WERI-Rb-1 (cell line): ENCODE measurements around the gene FGF12.

ENCODE experiments used
- DNase-seq: peaks from one replicate; pipeline ENCODE4 v3.0.0-alpha.2; 2020
- H3K27ac ChIP-seq: fragments of 250-450 bp; sonication (Bioruptor Pico); 2 replicates; pipeline ENCODE4 v1.5.1; 2020; ENCODE audit warnings: mild to moderate bottlenecking, moderate library complexity
- H3K27me3 ChIP-seq: fragments of 250-450 bp; sonication (Bioruptor Pico); 2 replicates; pipeline ENCODE4 v1.5.1; 2021; ENCODE audit warnings: mild to moderate bottlenecking, low read depth, moderate library complexity; ENCODE audit not compliant: insufficient read depth, severe bottlenecking
- H3K36me3 ChIP-seq: fragments of 250-450 bp; sonication (Bioruptor Pico); 2 replicates; pipeline ENCODE4 v1.5.1; 2020; ENCODE audit warnings: mild to moderate bottlenecking, moderate library complexity
- H3K4me3 ChIP-seq: 2 replicates; pipeline ENCODE4 v1.5.1; 2011; ENCODE audit warnings: low read depth, mild to moderate bottlenecking, control low read depth, low read length
- H3K9me3 ChIP-seq: fragments of 250-450 bp; sonication (Bioruptor Pico); 2 replicates; pipeline ENCODE4 v1.5.1; 2021; ENCODE audit warnings: mild to moderate bottlenecking, moderate library complexity; ENCODE audit not compliant: severe bottlenecking
- TF ChIP-seq, protein P1 (sequence below): IDR thresholded peaks from 2 replicates; pipeline ENCODE4 v1.5.1; 2011; ENCODE audit warnings: low read depth, mild to moderate bottlenecking, control low read depth, inconsistent platforms, low read length

Gene FGF12

DNA sequence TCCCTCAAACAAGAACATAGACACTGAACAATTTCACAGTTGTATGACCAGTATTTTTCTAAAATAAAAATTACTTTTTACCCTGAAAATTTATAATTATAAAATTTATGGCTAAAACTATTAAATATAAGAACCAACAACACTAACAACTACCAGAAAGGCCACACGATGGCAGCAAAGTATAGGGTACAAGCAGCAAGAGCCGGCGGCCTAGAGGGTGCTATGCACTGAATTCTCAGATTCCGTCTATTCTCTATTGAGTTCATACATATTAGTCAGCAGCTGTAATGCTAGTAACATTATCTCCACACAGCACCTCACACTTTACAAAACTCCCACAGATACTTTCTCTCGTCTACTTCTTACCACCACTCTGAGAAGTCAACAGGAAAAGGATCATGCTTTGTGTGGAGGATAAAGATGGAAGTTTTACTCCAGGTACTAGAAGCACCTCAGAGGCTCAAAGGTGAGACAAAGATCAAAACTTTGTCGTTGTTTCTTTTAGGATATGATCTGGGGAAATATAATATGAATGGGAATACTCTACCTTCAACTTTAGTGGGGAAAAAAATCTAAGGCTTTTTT, 160.5 kb downstream of the FGF12 start:
- H3K9me3 ChIP-seq = no peaks in the 10 kb centered on the region
- TF ChIP-seq, protein P1, sequence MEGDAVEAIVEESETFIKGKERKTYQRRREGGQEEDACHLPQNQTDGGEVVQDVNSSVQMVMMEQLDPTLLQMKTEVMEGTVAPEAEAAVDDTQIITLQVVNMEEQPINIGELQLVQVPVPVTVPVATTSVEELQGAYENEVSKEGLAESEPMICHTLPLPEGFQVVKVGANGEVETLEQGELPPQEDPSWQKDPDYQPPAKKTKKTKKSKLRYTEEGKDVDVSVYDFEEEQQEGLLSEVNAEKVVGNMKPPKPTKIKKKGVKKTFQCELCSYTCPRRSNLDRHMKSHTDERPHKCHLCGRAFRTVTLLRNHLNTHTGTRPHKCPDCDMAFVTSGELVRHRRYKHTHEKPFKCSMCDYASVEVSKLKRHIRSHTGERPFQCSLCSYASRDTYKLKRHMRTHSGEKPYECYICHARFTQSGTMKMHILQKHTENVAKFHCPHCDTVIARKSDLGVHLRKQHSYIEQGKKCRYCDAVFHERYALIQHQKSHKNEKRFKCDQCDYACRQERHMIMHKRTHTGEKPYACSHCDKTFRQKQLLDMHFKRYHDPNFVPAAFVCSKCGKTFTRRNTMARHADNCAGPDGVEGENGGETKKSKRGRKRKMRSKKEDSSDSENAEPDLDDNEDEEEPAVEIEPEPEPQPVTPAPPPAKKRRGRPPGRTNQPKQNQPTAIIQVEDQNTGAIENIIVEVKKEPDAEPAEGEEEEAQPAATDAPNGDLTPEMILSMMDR = peak; percentile 33; the same call in 1 of the 2 replicates
- no peak overlapping the region for H3K27ac ChIP-seq
- no peaks in the 10 kb centered on the region for H3K36me3 ChIP-seq
- H3K4me3 ChIP-seq = no peak overlapping the region
- peak; percentile 47 for DNase-seq
- no peaks in the 10 kb centered on the region for H3K27me3 ChIP-seq

DNA sequence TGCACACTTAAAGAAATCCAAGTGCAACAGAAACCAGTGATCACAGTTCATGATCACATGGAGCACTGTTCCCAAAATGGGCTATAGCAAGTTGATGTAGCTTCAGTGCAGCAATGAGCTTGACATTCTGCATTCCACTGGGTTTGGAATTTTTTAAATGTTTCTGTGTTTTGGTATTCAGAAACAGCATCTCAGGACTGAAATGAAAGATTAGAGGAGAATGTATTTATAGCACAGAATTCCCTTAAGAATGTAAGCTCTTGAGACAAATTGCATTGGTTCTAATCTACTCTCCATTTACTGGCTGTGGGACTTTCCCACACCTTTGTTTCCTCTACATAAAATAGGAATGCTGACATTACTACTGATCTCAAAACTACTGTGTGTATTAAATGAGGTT, 162.7 kb downstream of the FGF12 start:
- Histone ChIP-seq H3K4me3 (no peak overlapping the region), H3K36me3 (no peaks in the 10 kb centered on the region), H3K27ac (no peak overlapping the region), H3K9me3 (no peaks in the 10 kb centered on the region), H3K27me3 (no peaks in the 10 kb centered on the region)
- no peak for DNase-seq
- TF ChIP-seq, protein P1 = no peak

DNA sequence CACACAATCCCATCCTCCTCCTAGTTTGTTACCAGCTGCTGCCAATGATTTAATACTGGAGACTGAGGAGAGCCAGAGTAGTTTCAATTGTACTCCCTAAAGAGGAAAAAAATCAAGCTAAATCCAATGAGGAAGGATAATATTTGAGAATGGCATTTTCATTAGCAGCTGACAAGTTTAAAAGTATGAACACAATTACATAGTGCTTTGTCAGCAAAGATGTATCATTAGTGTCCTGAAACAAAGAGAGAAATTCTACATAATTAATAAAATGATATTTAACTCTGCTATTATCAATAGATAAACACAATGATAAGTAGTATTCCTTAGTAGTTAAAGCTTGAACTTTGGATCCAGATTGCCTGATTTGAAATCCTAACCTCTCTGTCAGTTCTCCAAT, 163.9 kb downstream of the FGF12 start:
- TF ChIP-seq, protein P1 = no peak

DNA sequence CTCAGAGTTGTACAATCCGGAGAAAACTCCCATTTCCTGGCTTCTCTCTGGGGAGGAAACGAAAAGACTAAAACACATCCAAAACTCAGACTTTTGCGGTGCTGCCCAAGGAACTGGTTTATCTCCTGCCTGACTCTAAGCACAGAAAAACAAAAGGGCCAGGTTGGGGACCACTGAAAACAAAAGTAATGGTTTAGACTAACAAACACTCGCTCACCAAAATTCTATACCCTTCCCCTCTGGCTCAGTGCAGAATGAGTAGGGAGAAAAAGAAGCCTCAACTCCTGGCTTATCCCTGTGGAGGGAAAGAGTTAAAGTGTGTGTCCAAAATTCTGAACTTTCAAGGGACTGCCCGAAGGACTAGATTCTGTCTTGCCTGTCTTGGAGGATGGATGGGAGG, 173.6 kb downstream of the FGF12 start:
- Histone ChIP-seq H3K36me3 (no peaks in the 10 kb centered on the region), H3K9me3 (no peaks in the 10 kb centered on the region), H3K27me3 (no peaks in the 10 kb centered on the region), H3K4me3 (no peak overlapping the region), H3K27ac (no peak overlapping the region)
- TF ChIP-seq, protein P1 = no peak
- no peak for DNase-seq

More for the DNA sequence above, 163.9 kb downstream of the FGF12 start:
- Histone ChIP-seq H3K36me3 (no peaks in the 10 kb centered on the region), H3K4me3 (no peak overlapping the region), H3K9me3 (no peaks in the 10 kb centered on the region), H3K27ac (no peak overlapping the region), H3K27me3 (no peaks in the 10 kb centered on the region)
- DNase-seq = no peak

DNA sequence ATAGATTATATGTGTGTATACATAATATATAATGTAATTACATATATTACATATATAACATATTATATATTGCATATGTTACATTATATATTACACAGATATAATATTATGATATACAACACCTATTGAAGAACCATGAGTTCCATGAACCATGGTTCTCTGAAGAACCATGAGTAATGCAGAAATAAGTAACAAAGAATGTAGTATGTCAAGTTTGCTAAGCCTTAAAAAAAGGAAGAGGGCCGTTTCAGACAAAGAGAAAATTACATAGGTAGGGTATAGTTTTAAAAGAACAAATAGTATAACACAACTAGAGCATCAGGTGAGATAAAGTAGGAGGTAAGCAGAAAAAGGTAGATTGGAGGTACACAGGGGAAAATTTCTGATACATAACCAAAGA, 177.0 kb downstream of the FGF12 start:
- H3K27me3 ChIP-seq = no peaks in the 10 kb centered on the region
- TF ChIP-seq, protein P1 = no peak
- H3K27ac ChIP-seq = no peak overlapping the region
- no peaks in the 10 kb centered on the region for H3K9me3 ChIP-seq
- H3K4me3 ChIP-seq = no peak overlapping the region
- DNase-seq = no peak
- H3K36me3 ChIP-seq = no peaks in the 10 kb centered on the region

DNA sequence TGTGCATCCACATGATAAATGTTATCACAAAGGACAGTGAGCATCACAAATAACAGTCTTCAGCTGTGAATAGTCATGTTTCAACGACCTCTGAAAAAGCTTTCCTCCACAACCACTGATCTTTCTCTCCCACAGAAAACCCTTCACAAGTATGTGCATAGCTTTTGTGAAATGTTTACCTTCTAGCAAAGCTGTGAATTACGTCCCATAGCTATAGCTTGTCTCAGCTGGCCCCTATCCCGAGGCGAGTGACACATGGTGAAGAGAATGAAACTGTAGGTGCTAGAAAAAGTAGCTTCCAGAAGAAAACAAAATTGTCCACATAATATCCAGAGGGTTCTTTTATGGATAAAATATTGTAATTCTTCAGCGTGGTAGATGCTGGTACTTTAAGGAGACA, 182.0 kb downstream of the FGF12 start:
- TF ChIP-seq, protein P1 = no peak
- no peak for DNase-seq
- no peaks in the 10 kb centered on the region for H3K27me3 ChIP-seq
- H3K4me3 ChIP-seq = no peak overlapping the region
- no peaks in the 10 kb centered on the region for H3K36me3 ChIP-seq
- H3K27ac ChIP-seq = no peak overlapping the region
- no peaks in the 10 kb centered on the region for H3K9me3 ChIP-seq
